ENCODE results near the gene ACOX1. TPM values are rescaled to one million over a fixed set of nuclear protein-coding genes. Genes with fewer than 3 reads are reported as not detected.

Gene ACOX1
- total and polyA plus RNA-seq, 2 of the 13 experiments (the other 11 are each of a cell fraction or from before 2014, with no cell fraction given) = 86.4 to 120 TPM

DNA sequence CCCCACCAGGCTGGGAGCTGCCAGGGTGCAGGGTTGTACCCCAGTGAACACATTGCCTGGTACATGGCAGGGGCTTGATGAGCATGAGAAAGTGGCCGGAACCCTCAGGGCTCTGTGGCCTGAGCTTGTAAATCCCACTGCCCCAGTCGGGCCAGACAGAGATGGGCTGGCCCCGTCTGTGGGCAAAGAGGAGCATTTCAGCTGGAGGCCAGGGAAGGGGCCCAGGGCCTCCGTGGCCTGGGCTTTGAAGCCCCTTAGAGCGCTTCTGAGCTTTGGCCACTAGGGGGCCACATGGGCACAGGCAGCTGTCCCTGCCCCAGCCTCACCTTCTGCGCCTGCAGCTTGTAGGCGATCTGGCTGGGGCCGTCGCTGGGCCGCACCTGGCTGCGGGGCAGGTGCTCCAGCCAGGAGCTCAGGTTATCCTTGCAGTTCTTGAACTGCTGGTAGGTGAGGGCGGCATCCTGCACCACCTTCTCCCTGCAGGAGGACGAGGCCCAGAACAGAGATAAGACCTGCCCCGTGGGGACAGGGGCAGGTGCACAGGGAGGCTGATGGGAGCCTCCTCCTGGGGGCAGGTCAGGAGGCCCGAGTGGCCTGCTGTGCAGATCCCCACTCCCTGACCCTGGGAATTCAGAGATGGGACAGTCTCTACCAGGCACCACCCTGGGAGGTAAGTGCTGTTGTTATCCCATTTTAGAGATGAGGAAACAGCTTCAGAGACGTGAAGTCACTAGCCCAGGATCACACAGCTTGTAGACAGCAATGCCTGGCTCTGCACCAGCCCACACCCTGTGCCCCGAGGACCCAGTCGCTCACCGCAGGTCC is 35.3 kb upstream of the ACOX1 start (continued):
- TF ChIP-seq TFDP2 (CRISPR knock-in tag; IDR thresholded peaks at IDR 0.05) = no peak
- TF ChIP-seq ZNF746 (CRISPR knock-in tag; IDR thresholded peaks at IDR 0.05) = no peak
- TF ChIP-seq MED1 (CRISPR knock-in tag; IDR thresholded peaks at IDR 0.05) = no peak
- peak; percentile 82 for TF ChIP-seq ZBTB38 (CRISPR knock-in tag; IDR thresholded peaks at IDR 0.05)
- TF ChIP-seq HOXA3 (CRISPR knock-in tag; IDR thresholded peaks at IDR 0.05) = peak; percentile 16; the same call in 1 of the 2 replicates
- no peak for TF ChIP-seq GATA4 (IDR thresholded peaks at IDR 0.05; ENCODE audit: borderline replicate concordance, low read depth)
- peak; percentile 78; the same call in 1 of the 2 replicates for TF ChIP-seq ERF (CRISPR knock-in tag; IDR thresholded peaks at IDR 0.05)
- TF ChIP-seq ZNF781 (CRISPR knock-in tag; IDR thresholded peaks at IDR 0.05; ENCODE audit: borderline replicate concordance, not compliant biosample characterization) = peak; percentile 48
- TF ChIP-seq, protein P1, sequence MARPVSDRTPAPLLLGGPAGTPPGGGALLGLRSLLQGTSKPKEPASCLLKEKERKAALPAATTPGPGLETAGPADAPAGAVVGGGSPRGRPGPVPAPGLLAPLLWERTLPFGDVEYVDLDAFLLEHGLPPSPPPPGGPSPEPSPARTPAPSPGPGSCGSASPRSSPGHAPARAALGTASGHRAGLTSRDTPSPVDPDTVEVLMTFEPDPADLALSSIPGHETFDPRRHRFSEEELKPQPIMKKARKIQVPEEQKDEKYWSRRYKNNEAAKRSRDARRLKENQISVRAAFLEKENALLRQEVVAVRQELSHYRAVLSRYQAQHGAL (CRISPR knock-in tag; IDR thresholded peaks at IDR 0.05; ENCODE audit: not compliant biosample characterization) = no peak
- TF ChIP-seq ZNF749 (CRISPR knock-in tag; IDR thresholded peaks at IDR 0.05; ENCODE audit: borderline replicate concordance) = no peak
